ENCODE data around the gene VWA5A. TPM values are rescaled to one million over a fixed set of nuclear protein-coding genes. Genes with fewer than 3 reads are reported as not detected.
A peak's percentile ranks its signal among the peaks of the same experiment; 100 is the strongest.

Gene VWA5A
- total RNA-seq, 1 donor from 2014 or later: 6.1 TPM

DNA sequence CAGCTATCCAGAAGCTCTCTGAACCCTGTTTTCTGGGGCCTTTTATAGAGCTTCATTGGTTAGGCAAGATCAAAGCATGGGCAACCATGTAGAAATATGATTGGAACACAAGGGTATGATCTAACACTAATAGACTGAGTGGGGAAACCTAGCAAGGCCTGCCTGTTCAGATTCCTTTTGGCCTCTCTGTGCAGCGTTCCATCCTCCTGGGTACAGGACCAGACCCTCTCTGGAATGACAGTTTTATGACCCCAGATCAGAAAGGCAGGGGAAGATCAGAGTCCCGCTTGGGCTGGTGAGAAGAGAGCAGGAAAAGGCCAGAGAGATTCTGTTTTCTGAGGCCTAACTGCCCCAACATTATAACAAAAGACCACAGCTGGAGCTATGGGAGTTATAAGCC, 36.7 kb upstream of the VWA5A start:
- Mint-ChIP-seq H3K4me3 (no peak overlapping the region), H3K36me3 (ENCODE audit: low read depth) (no peaks in the 10 kb centered on the region), H3K27ac (ENCODE audit: unreplicated experiment) (no peak overlapping the region), H3K4me1 (no peaks in the 10 kb centered on the region), H3K9me3 (no peaks in the 10 kb centered on the region), H3K27me3 (ENCODE audit: low read depth) (peaks cover 8% of the 10 kb centered on the region)
- TF ChIP-seq, protein P1, sequence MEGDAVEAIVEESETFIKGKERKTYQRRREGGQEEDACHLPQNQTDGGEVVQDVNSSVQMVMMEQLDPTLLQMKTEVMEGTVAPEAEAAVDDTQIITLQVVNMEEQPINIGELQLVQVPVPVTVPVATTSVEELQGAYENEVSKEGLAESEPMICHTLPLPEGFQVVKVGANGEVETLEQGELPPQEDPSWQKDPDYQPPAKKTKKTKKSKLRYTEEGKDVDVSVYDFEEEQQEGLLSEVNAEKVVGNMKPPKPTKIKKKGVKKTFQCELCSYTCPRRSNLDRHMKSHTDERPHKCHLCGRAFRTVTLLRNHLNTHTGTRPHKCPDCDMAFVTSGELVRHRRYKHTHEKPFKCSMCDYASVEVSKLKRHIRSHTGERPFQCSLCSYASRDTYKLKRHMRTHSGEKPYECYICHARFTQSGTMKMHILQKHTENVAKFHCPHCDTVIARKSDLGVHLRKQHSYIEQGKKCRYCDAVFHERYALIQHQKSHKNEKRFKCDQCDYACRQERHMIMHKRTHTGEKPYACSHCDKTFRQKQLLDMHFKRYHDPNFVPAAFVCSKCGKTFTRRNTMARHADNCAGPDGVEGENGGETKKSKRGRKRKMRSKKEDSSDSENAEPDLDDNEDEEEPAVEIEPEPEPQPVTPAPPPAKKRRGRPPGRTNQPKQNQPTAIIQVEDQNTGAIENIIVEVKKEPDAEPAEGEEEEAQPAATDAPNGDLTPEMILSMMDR (conservative IDR thresholded peaks at IDR 0.05): no peak
- no peak for DNase-seq (ENCODE audit: low read depth, low spot score)

DNA sequence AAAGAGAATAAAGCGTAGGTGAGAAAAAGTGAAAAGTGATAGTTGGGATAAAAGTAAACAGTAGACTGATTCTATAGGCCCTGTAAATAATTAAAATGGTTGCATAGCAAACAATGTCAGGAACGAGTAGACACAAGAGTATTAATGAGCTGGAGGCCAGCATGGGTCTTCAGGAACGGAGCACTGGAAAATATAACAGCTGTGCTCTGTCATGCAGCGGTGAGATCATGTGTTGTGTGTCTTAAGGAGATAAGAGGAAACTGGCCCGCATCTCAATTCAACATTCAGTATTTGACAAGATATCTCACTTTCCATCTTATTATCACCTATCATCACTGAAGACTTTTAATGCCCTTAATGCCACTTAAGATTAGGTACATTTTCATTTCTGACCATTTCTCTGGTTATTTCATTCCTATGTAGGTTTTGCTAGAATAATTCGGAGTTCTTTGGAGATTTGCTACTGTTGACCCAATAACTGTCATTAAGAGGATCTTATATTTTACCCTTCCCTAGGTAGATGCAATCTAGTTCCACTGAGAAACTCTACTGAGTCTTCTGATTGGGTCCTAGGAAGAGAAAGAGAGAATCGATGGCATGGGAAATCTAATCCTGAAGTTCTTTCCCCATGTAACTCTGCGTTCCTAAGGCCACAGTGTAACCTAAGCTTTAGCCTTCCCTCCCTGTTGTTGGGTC, 35.5 kb upstream of the VWA5A start:
- Mint-ChIP-seq H3K9me3 (no peaks in the 10 kb centered on the region), H3K4me3 (no peak overlapping the region), H3K36me3 (ENCODE audit: low read depth) (no peaks in the 10 kb centered on the region), H3K27me3 (ENCODE audit: low read depth) (peaks cover 10% of the 10 kb centered on the region), H3K4me1 (no peaks in the 10 kb centered on the region), H3K27ac (ENCODE audit: unreplicated experiment) (peak overlapping the region; percentile 16)
- TF ChIP-seq, protein P1 (conservative IDR thresholded peaks at IDR 0.05): no peak
- DNase-seq (ENCODE audit: low read depth, low spot score): no peak

DNA sequence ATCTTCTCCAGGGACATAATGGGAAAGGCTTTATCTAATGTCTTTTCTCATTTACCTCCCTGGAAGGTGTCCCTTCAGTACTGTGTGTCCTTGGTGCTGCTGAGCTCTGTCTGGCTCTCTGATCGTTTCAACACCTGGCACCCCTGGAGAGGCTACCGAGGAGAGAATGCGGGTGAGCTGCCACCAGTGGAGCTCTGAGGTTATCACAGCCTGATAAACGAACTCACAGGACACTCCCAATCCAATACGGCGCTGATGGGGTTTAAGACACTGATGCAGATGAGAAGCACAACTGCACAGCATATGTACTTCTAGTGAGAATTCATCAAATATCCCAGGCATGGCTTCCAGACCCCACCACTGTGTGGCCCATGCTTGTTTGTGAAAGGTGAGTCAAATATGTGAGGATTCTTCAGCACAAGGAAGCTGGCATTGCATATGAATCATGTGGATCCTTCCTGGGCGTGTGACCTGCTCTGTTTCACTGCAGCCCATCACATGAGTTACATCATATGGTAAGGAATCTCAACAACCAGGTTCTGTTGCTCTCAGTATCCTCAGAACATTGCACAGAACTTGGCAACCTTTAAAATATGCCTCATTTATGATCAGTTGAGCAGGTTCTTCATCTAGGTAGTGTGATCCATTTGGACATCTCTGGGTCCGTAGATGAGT, 34.8 kb upstream of the VWA5A start:
- no peak overlapping the region for H3K4me3 Mint-ChIP-seq
- H3K9me3 Mint-ChIP-seq: no peaks in the 10 kb centered on the region
- H3K36me3 Mint-ChIP-seq (ENCODE audit: low read depth): no peaks in the 10 kb centered on the region
- TF ChIP-seq, protein P1 (conservative IDR thresholded peaks at IDR 0.05): no peak
- peaks cover 10% of the 10 kb centered on the region for H3K27me3 Mint-ChIP-seq (ENCODE audit: low read depth)
- H3K27ac Mint-ChIP-seq (ENCODE audit: unreplicated experiment): no peak overlapping the region
- H3K4me1 Mint-ChIP-seq: no peaks in the 10 kb centered on the region
- no peak for DNase-seq (ENCODE audit: low read depth, low spot score)

DNA sequence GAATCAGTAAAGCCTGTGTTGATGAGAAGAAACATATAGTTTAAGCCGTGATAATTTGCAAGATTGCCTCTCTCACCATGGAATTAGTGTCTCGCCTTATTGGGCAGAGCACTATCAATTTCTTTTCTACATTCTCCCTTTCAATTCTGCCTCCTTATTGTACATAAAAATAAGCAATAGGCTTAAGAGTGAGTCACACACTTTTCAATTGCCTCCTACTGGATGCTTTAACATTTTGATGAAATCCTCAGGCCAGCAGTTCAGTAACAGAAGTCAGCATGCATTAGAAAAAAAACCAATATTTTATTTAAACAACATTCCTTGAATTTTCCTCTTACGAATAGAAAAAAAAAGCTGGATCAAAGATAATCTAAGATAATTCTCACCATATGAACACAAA, 33.8 kb upstream of the VWA5A start:
- no peak for DNase-seq (ENCODE audit: low read depth, low spot score)
- Mint-ChIP-seq H3K4me3 (no peak overlapping the region), H3K9me3 (no peaks in the 10 kb centered on the region), H3K27me3 (ENCODE audit: low read depth) (peaks cover 15% of the 10 kb centered on the region), H3K4me1 (peaks cover 2% of the 10 kb centered on the region), H3K36me3 (ENCODE audit: low read depth) (no peaks in the 10 kb centered on the region), H3K27ac (ENCODE audit: unreplicated experiment) (no peak overlapping the region)
- TF ChIP-seq, protein P1 (conservative IDR thresholded peaks at IDR 0.05): no peak

DNA sequence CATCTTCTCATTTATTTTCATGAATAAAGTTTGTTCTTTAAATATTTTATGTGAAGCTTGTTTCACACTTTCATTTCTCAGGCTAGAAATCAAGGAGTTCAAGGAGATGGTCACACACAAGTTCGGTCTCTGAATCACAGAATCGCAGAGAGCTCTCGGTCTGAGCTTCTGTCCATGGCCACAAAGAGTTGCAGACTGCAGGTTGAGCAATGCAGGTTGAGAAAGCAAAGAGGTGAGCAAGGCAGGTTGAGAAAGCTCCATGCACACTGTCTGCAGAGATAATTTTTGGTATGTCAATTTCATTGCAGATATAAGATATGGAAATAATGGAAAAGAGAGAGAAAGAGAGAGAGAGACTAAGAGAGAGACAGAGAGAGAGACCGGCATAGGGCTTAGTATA, 32.9 kb upstream of the VWA5A start:
- H3K9me3 Mint-ChIP-seq: no peaks in the 10 kb centered on the region
- no peak overlapping the region for H3K4me3 Mint-ChIP-seq
- no peak for DNase-seq (ENCODE audit: low read depth, low spot score)
- TF ChIP-seq, protein P1 (conservative IDR thresholded peaks at IDR 0.05): no peak
- peaks cover 5% of the 10 kb centered on the region for H3K4me1 Mint-ChIP-seq
- H3K36me3 Mint-ChIP-seq (ENCODE audit: low read depth): no peaks in the 10 kb centered on the region
- H3K27ac Mint-ChIP-seq (ENCODE audit: unreplicated experiment): no peak overlapping the region
- peaks cover 16% of the 10 kb centered on the region for H3K27me3 Mint-ChIP-seq (ENCODE audit: low read depth)
